Spinal cord (tissue), 10 donors: ENCODE data around the gene BCAS3. TPM values are rescaled to one million over a fixed set of nuclear protein-coding genes. Genes with fewer than 3 reads are reported as not detected.
"Not testable (repeated sequence)": the region's sequence is repeated elsewhere in the genome, so short reads cannot be mapped to it uniquely, and the experiment has no call there.

Experiments used
- DNase-seq, 6 donors: peaks; one replicate each; pipeline versions ENCODE4 v3.0.0 to v3.0.0-alpha.2; 2013 to 2015; ENCODE audit warnings: low spot score in 6 of 6, low read depth in 4 of 6
- H3K27ac ChIP-seq: one replicate; pipeline ENCODE4 v1.5.1; 2013; ENCODE audit warnings: low read depth, low read length, control low read depth
- H3K27me3 ChIP-seq: one replicate; pipeline ENCODE4 v1.6.1; 2013; ENCODE audit warnings: low read length; ENCODE audit not compliant: control insufficient read depth, insufficient read depth
- H3K36me3 ChIP-seq: one replicate; pipeline ENCODE4 v1.6.1; 2013; ENCODE audit warnings: low read length; ENCODE audit not compliant: control insufficient read depth, insufficient read depth
- H3K4me1 ChIP-seq: one replicate; pipeline ENCODE4 v1.6.1; 2013; ENCODE audit warnings: low read length; ENCODE audit not compliant: control insufficient read depth, insufficient read depth
- H3K4me3 ChIP-seq: one replicate; pipeline ENCODE4 v1.5.1; 2013; ENCODE audit warnings: low read depth, low read length, control low read depth
- H3K9me3 ChIP-seq: one replicate; pipeline ENCODE4 v1.6.1; 2013; ENCODE audit warnings: low read length; ENCODE audit not compliant: control insufficient read depth, insufficient read depth
- WGBS: methylation state at CpG from one replicate; pipeline ENCODE4 v1.1.5; 2013; ENCODE audit warnings: missing lambda C conversion rate; ENCODE audit not compliant: insufficient coverage; 5-methylcytosine and 5-hydroxymethylcytosine counted together
- polyA plus RNA-seq, 2 donors: library from polyadenylated mRNA; unstranded; fragments of 120-200 nt; gene quantifications; one replicate each; pipeline ENCODE4 v1.2.1, GENCODE V29; 2013; ENCODE audit not compliant: insufficient read length in 2 of 2
- total RNA-seq, 2 donors: library from RNA; depleted of rRNA in 1 of 2; stranded (reverse); fragments of 120-200 nt in 1 of 2; fragments of >200 nt in 1 of 2; gene quantifications; one replicate each; pipeline versions ENCODE4 v1.2.3 to v1.2.4, GENCODE V29; 2013 to 2014
- donor health status: healthy.

Gene BCAS3
- total and polyA plus RNA-seq, 4 donors: 20.5 to 53.4 (median 25.7) TPM

GRCh38 chr17:61005958-61006357, 328.3 kb downstream of the BCAS3 start:
- DNase-seq, H3K27me3 ChIP-seq, H3K27ac ChIP-seq, H3K4me3 ChIP-seq, H3K9me3 ChIP-seq, H3K4me1 ChIP-seq, H3K36me3 ChIP-seq: not testable (repeated sequence)
- WGBS: no CpG with 5 or more reads among the region's 3 CpGs

DNA sequence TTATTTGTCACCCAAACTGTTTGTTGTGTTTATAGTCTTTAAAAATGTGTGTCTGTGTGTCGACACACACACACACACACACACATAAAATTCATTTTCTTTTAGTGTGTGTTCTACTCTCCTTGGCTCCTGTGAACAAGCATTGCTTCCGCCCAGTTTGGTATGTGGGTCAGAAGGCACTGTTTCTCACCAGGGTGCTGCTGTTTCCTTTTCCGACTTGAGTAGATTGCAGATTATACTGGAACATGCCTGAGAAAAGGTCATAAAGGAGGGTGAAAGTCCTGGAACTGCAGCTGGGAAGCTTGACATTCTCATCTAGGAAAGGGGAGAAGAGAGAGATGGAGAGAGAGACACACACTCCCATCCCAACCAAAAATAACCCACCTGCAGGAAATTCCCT, 330.3 kb downstream of the BCAS3 start:
- no peaks in the 10 kb centered on the region for H3K27me3 ChIP-seq
- H3K27ac ChIP-seq: peak overlapping the region; percentile 53
- WGBS: no CpG with 5 or more reads among the region's 3 CpGs
- H3K4me3 ChIP-seq: no peak overlapping the region
- H3K9me3 ChIP-seq: no peaks in the 10 kb centered on the region
- no peaks in the 10 kb centered on the region for H3K4me1 ChIP-seq
- no peaks in the 10 kb centered on the region for H3K36me3 ChIP-seq
- DNase-seq: peak in 1 of 6 donors; percentile 32

- no peaks in the 10 kb centered on the region for H3K9me3 ChIP-seq
- no peak overlapping the region for H3K4me3 ChIP-seq
- no CpG with 5 or more reads among the region's 1 CpG for WGBS
- DNase-seq: peak in 2 of 6 donors; percentile 26 to 42
- no peaks in the 10 kb centered on the region for H3K36me3 ChIP-seq
- no peak overlapping the region for H3K27ac ChIP-seq
- no peaks in the 10 kb centered on the region for H3K4me1 ChIP-seq
- no peaks in the 10 kb centered on the region for H3K27me3 ChIP-seq
Observed at GRCh38 chr17:61009663-61010062, 332.0 kb downstream of the BCAS3 start.

- no peak overlapping the region for H3K4me3 ChIP-seq
- H3K9me3 ChIP-seq: no peaks in the 10 kb centered on the region
- no peaks in the 10 kb centered on the region for H3K27me3 ChIP-seq
- no peaks in the 10 kb centered on the region for H3K36me3 ChIP-seq
- no peak for DNase-seq
- WGBS: no CpG with 5 or more reads among the region's 2 CpGs
- H3K4me1 ChIP-seq: no peaks in the 10 kb centered on the region
- no peak overlapping the region for H3K27ac ChIP-seq
Observed at GRCh38 chr17:61010661-61011170, 333.1 kb downstream of the BCAS3 start.

DNA sequence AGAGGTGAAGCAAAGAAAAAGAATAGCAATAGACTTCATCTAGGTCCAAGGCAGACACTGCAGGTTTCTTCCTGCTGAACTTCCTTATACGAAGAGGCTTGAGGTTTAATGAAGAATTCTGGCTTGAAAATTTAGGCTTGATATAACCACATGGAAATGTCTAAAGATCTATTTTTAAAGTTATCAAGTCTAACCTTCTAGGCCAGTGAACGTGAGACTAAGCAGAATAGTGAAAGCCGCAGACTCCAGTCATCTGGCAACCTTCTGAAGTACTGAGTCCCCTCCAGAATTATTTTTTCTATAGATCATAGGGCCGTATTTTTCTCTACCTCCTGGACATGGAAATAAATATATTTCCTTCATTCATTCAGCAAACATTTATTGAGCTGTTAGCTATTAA, 333.6 kb downstream of the BCAS3 start:
- 92% methylated on average over 2 of the region's 4 CpGs for WGBS
- H3K4me1 ChIP-seq: no peaks in the 10 kb centered on the region
- no peak for DNase-seq
- no peak overlapping the region for H3K27ac ChIP-seq
- no peaks in the 10 kb centered on the region for H3K27me3 ChIP-seq
- no peaks in the 10 kb centered on the region for H3K9me3 ChIP-seq
- no peak overlapping the region for H3K4me3 ChIP-seq
- no peaks in the 10 kb centered on the region for H3K36me3 ChIP-seq

DNA sequence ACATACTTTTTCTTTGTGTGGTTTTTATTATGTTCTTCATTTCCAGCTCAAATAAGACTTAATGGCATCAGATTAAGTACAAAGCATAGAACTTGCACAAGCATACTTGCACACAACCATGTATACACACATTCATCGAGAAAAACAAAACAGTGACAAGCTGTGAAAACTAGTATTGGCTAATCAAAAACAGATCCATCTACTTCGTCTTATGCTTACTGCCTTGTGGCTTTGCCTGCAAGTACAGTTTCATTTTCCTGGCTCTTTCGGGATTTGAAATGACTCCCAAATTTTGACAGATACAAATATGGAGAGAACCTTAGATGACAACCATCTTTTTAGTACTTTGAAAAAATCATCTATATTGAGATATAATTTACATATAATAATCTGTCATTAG, 338.3 kb downstream of the BCAS3 start:
- no peak overlapping the region for H3K27ac ChIP-seq
- no peak for DNase-seq
- no peaks in the 10 kb centered on the region for H3K4me1 ChIP-seq
- H3K4me3 ChIP-seq: no peak overlapping the region
- no peaks in the 10 kb centered on the region for H3K27me3 ChIP-seq
- whole genome bisulfite sequencing: 80% methylated on average over 2 of the region's 3 CpGs
- H3K9me3 ChIP-seq: no peaks in the 10 kb centered on the region
- H3K36me3 ChIP-seq: no peaks in the 10 kb centered on the region

DNA sequence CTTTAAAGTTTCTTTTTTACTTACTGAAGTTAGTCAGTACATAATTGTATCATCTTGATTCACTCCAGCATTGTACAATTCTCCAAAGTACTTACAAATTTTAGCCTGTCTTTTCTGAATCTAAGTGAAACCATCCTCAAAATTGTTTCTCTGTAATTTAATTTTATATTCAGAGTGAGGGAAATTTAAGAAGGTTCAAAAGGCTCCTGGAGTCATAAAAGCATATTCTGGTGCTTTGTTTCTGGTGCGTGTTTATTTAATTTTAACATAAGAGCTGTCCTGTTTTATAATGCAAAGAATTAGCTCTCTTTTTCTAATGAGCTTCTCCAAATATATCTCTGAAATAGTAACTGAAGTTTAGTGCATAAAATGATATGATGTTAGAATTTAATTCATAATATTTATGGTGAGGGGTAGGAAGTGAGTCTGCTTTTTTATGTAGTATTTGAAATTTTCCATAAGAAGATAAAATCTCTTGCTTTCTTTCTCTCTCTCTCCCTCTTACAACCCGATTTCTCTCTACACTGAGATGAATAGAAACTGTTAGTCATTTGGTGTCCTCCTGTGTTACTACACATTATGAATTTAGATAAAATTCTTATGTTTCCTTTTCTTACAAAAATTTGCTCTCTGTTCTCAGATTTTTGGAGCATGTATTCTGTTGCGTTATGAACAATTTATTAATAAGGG, 339.8 kb downstream of the BCAS3 start:
- Histone ChIP-seq H3K27ac (no peak overlapping the region), H3K9me3 (no peaks in the 10 kb centered on the region), H3K4me1 (no peaks in the 10 kb centered on the region), H3K4me3 (no peak overlapping the region), H3K36me3 (no peaks in the 10 kb centered on the region), H3K27me3 (no peaks in the 10 kb centered on the region)
- no peak for DNase-seq
- no CpG with 5 or more reads among the region's 3 CpGs for WGBS

GRCh38 chr17:61018938-61019337, 341.3 kb downstream of the BCAS3 start:
- Histone ChIP-seq H3K27ac (no peak overlapping the region), H3K9me3 (no peaks in the 10 kb centered on the region), H3K27me3 (no peaks in the 10 kb centered on the region), H3K4me3 (no peak overlapping the region), H3K36me3 (no peaks in the 10 kb centered on the region), H3K4me1 (no peaks in the 10 kb centered on the region)
- whole genome bisulfite sequencing: 86% methylated on average over 5 of the region's 5 CpGs
- DNase-seq: no peak

DNA sequence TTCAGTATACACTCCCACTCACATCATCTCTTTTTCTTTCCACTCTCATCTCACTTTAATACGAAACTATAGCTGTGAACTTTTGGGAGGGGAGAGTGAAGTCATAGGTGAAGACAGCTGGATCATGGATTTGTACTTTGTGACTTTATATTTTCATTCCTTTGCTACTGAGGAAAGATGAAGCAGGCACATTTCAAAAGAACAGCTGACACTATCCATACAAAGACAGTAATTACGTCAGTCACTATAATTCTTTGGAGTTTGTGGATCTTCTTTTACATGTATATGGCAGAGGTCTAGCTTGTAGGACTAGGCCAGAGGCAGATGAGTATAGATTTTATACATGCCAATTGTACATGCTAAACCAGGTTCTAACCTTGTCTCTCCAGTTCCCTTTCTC, 346.3 kb downstream of the BCAS3 start:
- no CpG with 5 or more reads among the region's 2 CpGs for WGBS

DNA sequence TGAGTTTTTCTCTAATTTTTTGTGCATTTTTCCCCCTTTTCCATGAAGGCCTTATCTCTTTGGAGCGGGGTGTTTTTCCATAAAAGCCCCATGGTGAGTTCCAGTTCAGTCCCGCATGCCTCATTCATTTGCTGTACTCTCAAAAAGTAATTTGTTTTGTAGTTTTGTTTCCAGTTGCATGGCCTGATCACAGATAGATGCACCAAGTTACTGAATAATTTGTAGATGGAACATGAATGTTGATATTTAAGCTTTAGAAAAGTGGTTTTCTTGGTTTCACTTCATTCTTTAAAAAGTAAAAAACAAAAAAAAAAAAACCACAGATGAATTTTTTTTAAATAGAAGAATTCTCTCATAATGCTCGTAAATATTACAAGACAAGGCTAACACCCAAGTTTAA, 349.2 kb downstream of the BCAS3 start:
- DNase-seq: no peak
- WGBS: no CpG with 5 or more reads among the region's 3 CpGs
- no peaks in the 10 kb centered on the region for H3K27me3 ChIP-seq

More for the DNA sequence above, 346.3 kb downstream of the BCAS3 start:
- no peaks in the 10 kb centered on the region for H3K36me3 ChIP-seq
- no peak overlapping the region for H3K4me3 ChIP-seq
- no peaks in the 10 kb centered on the region for H3K9me3 ChIP-seq
- H3K4me1 ChIP-seq: no peaks in the 10 kb centered on the region
- H3K27me3 ChIP-seq: no peaks in the 10 kb centered on the region
- H3K27ac ChIP-seq: no peak overlapping the region
- DNase-seq: no peak

More for the DNA sequence above, 349.2 kb downstream of the BCAS3 start:
- H3K27ac ChIP-seq: no peak overlapping the region
- no peaks in the 10 kb centered on the region for H3K4me1 ChIP-seq
- no peaks in the 10 kb centered on the region for H3K9me3 ChIP-seq
- no peaks in the 10 kb centered on the region for H3K36me3 ChIP-seq
- H3K4me3 ChIP-seq: no peak overlapping the region
